ENCODE measurements around the gene SIT1. TPM values are rescaled to one million over a fixed set of nuclear protein-coding genes. Genes with fewer than 3 reads are reported as not detected.

Gene SIT1
- total and polyA plus RNA-seq, 2 experiments from 2014 or later, result 0.21 TPM; not detected in 1

DNA sequence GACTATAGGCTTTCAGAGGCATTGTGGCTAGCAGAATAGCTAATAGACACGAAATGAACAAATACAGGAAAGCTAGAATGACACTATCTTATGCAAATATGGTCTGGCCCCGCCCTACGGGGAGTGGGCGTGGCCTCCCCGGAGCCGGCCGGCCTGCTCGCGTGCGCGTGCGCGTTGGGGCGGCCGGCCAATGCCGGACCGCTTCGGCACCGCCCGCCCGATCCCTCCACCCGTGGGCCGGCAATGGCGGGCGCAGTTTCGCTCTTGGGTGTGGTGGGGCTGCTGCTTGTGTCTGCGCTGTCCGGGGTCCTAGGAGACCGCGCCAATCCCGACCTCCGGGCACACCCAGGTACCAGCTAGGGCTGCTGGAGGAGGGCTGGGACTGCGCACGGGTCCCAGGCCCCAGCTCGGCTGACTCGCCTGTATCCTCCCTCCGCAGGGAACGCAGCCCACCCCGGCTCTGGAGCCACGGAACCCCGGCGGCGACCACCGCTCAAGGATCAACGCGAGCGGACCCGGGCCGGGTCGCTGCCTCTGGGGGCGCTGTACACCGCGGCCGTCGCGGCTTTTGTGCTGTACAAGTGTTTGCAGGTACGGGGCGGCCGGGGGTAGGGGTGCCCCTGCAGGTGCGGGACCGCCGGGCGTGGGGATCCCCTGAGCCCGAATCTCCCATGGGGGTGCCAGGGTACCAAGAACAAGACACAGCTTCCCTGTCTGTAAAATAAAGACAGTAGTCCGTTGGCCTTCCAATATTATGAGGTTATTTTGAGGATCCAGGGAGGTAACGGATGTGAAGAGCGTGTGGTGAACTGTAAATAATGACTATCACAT, 7.6 kb upstream of the SIT1 start, which contains the start of gene CCDC107:
TSS of gene CCDC107 (plus strand) at position 156 of the 831 bp plus-strand sequence. CDS start at position 244, 88 bp downstream.
- Histone ChIP-seq H3K27ac (peak within 1 kb of the TSS; percentile 99), H3K27me3 (no peaks in the 10 kb centered on the region), H3K9me3 (ENCODE audit: low read depth) (no peaks in the 10 kb centered on the region), H3K4me3 (peak within 1 kb of the TSS; percentile 79), H3K4me1 (ENCODE audit: low read depth) (peaks cover 21% of the 10 kb centered on the region), H3K36me3 (no peaks in the 10 kb centered on the region)
- DNase-seq (ENCODE audit: low read depth in 1 of 2, low spot score in 1 of 2), result peak; percentile 90 to 93
- peak; percentile 41 for TF ChIP-seq CTCF (IDR thresholded peaks at IDR 0.05; ENCODE audit: low read depth, low read length)

DNA sequence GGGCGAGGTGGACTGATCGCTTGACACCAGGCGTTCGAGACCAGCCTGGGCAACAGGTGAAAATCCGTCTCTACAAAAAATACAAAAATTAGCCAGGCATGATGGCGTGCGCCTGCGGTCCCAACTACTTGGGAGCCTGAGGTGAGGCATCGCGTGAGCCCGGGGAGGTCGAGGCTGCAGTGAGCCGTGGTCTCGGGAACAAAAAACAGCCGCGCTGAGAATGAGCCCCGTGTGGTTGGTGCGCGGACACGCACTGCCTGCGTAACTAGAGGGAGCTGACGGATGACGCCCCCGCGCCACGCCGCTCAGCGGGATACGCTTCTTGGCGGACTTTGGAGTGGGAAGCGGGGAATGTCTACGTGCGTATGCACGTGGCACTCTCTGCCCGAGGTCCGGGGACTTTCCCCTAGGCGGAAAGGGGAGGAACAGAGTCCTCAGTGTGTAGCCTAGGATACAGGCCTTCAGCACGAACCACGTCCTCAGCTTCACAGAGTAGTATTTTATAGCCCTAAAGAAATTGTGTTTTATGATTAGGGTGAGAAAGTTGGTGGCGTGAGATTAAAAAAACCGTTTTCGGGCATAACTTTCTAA, 6.9 kb upstream of the SIT1 start, which contains the start of gene RMRP:
TSS of gene RMRP (minus strand) at position 474 of the 591 bp plus-strand sequence.
- Histone ChIP-seq H3K27me3 (no peaks in the 10 kb centered on the region), H3K4me3 (peak within 1 kb of the TSS; percentile 79), H3K4me1 (ENCODE audit: low read depth) (peaks cover 21% of the 10 kb centered on the region), H3K36me3 (no peaks in the 10 kb centered on the region), H3K9me3 (ENCODE audit: low read depth) (no peaks in the 10 kb centered on the region), H3K27ac (peak within 1 kb of the TSS; percentile 99)
- peak; percentile 100 for DNase-seq (ENCODE audit: low read depth in 1 of 2, low spot score in 1 of 2)
- TF ChIP-seq CTCF (IDR thresholded peaks at IDR 0.05; ENCODE audit: low read depth, low read length), result peak; percentile 23

DNA sequence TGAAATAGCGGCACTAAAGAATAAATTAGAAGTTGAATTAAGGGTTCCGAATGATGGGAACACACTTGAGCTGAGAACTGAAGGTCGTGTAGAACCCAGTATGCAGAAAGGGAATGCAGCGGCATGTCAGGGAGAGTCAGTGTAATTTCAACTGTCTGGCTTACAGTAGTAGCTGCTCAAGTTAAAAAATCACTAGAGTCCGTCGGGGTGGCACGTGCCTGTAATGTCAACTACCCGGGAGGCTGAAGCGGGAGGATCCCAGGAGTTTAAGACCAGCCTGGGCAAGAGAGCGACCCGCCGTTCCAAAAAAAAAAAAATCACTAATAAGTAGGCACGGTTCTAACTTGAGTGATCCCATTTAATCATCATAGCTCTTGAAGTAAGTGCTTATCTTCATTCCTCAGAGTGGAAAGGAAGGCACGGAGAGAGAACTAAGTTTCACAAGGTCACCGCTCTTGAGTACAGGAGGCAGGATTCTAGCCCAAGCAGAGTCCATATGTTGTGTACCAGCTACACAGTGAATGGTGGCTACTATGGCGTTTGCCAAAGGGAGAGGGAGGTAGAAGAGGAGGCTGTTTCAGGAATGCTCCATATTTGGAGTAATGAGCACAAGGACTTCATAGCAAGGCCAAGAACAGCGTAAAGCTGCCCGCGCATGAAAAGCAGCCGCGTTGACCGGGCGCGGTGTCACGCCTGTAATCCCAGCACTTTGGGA, 6.3 kb upstream of the SIT1 start:
- Histone ChIP-seq H3K9me3 (ENCODE audit: low read depth) (no peaks in the 10 kb centered on the region), H3K27ac (peak overlapping the region; percentile 99), H3K27me3 (no peaks in the 10 kb centered on the region), H3K36me3 (no peaks in the 10 kb centered on the region), H3K4me1 (ENCODE audit: low read depth) (peaks cover 21% of the 10 kb centered on the region), H3K4me3 (peak overlapping the region; percentile 23)
- peak; percentile 60 to 70 for DNase-seq (ENCODE audit: low read depth in 1 of 2, low spot score in 1 of 2)
- TF ChIP-seq CTCF (IDR thresholded peaks at IDR 0.05; ENCODE audit: low read depth, low read length), result no peak

DNA sequence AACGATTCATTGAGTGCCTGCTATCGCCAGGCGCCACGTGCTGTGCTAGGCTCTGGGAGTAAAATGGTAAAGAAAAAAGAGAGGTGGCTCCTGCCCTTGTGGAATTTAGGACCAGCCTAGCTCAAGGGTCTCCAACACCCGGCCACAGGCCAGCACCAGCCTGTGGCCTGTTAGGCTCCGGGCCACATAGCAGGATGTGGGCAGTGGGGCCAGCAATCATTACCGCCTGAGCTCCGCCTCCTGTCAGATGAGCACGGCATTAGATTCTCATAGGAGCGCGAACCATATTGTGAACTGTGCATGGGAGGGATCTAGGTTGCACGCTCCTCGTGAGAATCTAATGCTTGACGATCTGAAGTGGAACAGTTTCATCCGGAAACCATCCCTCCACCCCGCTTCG, 5.6 kb upstream of the SIT1 start:
- no peak for DNase-seq (ENCODE audit: low read depth in 1 of 2, low spot score in 1 of 2)

More for the DNA sequence above, 5.6 kb upstream of the SIT1 start:
- Histone ChIP-seq H3K36me3 (no peaks in the 10 kb centered on the region), H3K4me3 (no peak overlapping the region), H3K4me1 (ENCODE audit: low read depth) (peaks cover 16% of the 10 kb centered on the region), H3K27ac (peak overlapping the region; percentile 99), H3K9me3 (ENCODE audit: low read depth) (no peaks in the 10 kb centered on the region), H3K27me3 (no peaks in the 10 kb centered on the region)
- TF ChIP-seq CTCF (IDR thresholded peaks at IDR 0.05; ENCODE audit: low read depth, low read length), result no peak

All from cardiac muscle cell (in vitro differentiated cells and primary cell).